NCI-H187 treated with DMSO at 0.1 percent for 48 hours (cell line): ENCODE results near the gene KRT27.
"Not testable (repeated sequence)": the region's sequence is repeated elsewhere in the genome, so short reads cannot be mapped to it uniquely, and the experiment has no call there.

Experiments used
- DNase-seq: peaks from one replicate; lab custom pipeline; 2025; lab: John Stamatoyannopoulos, UW

Gene KRT27

GRCh38 chr17:40782450-40782849 is at the start of gene KRT27:
Gene KRT27 (minus strand): TSS chr17:40782550. CDS start chr17:40782493, 57 bp downstream.
- DNase-seq, result no peak

GRCh38 chr17:40830085-40830776 is 47.9 kb upstream of the KRT27 start:
- DNase-seq, result no peak

- DNase-seq, result no peak
These were observed 46.2 kb upstream of the KRT27 start for GRCh38 chr17:40828454-40829044.

GRCh38 chr17:40827746-40828453 is 45.5 kb upstream of the KRT27 start:
- DNase-seq, result no peak

GRCh38 chr17:40825599-40825998 is 43.2 kb upstream of the KRT27 start:
- no peak for DNase-seq

- DNase-seq, result no peak
These were observed 41.9 kb upstream of the KRT27 start for GRCh38 chr17:40824015-40824832.

- no peak for DNase-seq
These were observed 39.9 kb upstream of the KRT27 start, which contains the start of gene KRT10 for GRCh38 chr17:40822132-40822812. Gene KRT10 (minus strand): TSS chr17:40822614. CDS start chr17:40822585, 29 bp downstream.

GRCh38 chr17:40821536-40821935 is 39.2 kb upstream of the KRT27 start:
- DNase-seq, result no peak

GRCh38 chr17:40820228-40820838 is 38.0 kb upstream of the KRT27 start:
- DNase-seq, result no peak

- no peak for DNase-seq
These were observed 37.3 kb upstream of the KRT27 start for GRCh38 chr17:40819528-40820125.

- DNase-seq, result no peak
These were observed 36.6 kb upstream of the KRT27 start for GRCh38 chr17:40818733-40819527.

- no peak for DNase-seq
These were observed 36.0 kb upstream of the KRT27 start for GRCh38 chr17:40818343-40818732.

GRCh38 chr17:40817103-40817682 is 34.8 kb upstream of the KRT27 start:
- no peak for DNase-seq

GRCh38 chr17:40816569-40816968 is 34.2 kb upstream of the KRT27 start:
- DNase-seq, result no peak

- DNase-seq, result no peak
These were observed 33.0 kb upstream of the KRT27 start for GRCh38 chr17:40815381-40815780.

GRCh38 chr17:40814657-40815056 is 32.3 kb upstream of the KRT27 start:
- DNase-seq, result not testable (repeated sequence)

GRCh38 chr17:40813804-40814203 is 31.5 kb upstream of the KRT27 start:
- DNase-seq, result no peak

GRCh38 chr17:40812639-40813038 is 30.3 kb upstream of the KRT27 start:
- no peak for DNase-seq

- no peak for DNase-seq
These were observed 28.1 kb upstream of the KRT27 start for GRCh38 chr17:40810494-40810893.
